PFSK-1 (cell line): ENCODE data around the gene RNF157.

ENCODE experiments used
- FOXP2 ChIP-seq: optimal IDR thresholded peaks from 2 replicates; pipeline ENCODE3; 2011; ENCODE audit warnings: borderline replicate concordance, control low read depth, inconsistent platforms; ENCODE audit not compliant: insufficient read depth; ENCODE audit errors: extremely low read length, extremely low read depth
- POLR2AphosphoS5 ChIP-seq: IDR thresholded peaks from 2 replicates; pipeline ENCODE4 v1.6.1; 2012; ENCODE audit warnings: low read depth, mild to moderate bottlenecking, control low read depth, low read length, moderate library complexity
- SIN3A ChIP-seq: IDR thresholded peaks from 2 replicates; pipeline ENCODE4 v1.6.1; 2012; ENCODE audit warnings: mild to moderate bottlenecking, low read length, moderate library complexity, borderline replicate concordance; ENCODE audit not compliant: insufficient read depth
- TAF1 ChIP-seq: IDR thresholded peaks from 2 replicates; pipeline ENCODE4 v1.6.1; 2012; ENCODE audit warnings: low read length, control low read depth, borderline replicate concordance; ENCODE audit not compliant: insufficient read depth
- TF ChIP-seq, protein P1 (sequence below), 2 experiments: IDR thresholded peaks; 2 replicates each; pipeline versions ENCODE4 v1.6.1 to v1.8.0; 2011 to 2012; ENCODE audit warnings: low read depth in 2 of 2, low read length in 2 of 2, control low read depth in 1 of 2, inconsistent platforms in 1 of 2, mild to moderate bottlenecking in 1 of 2, moderate library complexity in 1 of 2; ENCODE audit not compliant: insufficient read depth in 1 of 2

Gene RNF157

DNA sequence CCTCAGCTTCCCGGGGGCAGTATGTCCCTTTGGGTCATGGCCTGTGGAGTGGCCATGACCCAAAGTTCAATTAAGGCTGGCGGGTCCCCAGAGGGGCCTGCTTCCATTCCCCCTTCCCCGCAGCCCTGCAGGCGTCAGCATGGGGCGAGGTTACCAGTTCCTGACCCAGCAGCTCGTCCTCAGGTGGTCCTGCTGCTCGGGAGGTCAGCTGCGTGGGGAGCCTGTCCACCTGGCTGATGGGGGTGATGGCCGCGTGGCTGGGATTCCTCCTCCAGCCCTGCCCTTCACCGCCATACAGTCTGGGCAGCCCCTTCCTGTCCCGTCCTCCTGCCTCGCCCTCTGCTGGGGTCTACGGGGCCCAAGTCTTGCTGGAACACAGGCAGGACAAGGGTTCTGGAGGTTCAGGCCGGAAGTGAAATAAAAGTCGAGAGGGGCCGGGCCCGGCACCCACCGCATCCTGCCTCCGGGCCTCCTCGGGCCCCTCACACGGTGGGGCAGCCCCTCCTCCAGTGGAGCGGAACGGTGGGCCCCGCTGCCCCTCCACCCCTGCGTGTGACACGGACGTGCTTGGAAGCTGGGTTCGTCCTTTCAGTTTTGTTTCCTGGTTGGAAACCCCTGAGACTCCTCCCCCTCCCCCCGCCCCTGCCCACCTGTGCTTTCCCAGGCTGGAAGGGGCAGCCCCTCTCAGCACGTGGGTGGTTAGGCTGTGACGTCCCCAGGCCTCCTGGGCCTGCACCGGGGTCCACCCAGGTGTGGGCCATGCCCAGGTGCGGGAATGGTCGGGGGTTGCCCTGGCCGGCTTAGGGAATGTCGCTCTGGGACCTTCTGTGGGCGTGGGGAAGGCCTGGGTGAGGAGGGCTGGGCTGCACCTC, 31.6 kb upstream of the RNF157 start:
- TF ChIP-seq FOXP2 (no peak), SIN3A (no peak), POLR2AphosphoS5 (0 out of 2 replicates have a peak, but pooled peaks have one; percentile 31)
- TF ChIP-seq, protein P1, sequence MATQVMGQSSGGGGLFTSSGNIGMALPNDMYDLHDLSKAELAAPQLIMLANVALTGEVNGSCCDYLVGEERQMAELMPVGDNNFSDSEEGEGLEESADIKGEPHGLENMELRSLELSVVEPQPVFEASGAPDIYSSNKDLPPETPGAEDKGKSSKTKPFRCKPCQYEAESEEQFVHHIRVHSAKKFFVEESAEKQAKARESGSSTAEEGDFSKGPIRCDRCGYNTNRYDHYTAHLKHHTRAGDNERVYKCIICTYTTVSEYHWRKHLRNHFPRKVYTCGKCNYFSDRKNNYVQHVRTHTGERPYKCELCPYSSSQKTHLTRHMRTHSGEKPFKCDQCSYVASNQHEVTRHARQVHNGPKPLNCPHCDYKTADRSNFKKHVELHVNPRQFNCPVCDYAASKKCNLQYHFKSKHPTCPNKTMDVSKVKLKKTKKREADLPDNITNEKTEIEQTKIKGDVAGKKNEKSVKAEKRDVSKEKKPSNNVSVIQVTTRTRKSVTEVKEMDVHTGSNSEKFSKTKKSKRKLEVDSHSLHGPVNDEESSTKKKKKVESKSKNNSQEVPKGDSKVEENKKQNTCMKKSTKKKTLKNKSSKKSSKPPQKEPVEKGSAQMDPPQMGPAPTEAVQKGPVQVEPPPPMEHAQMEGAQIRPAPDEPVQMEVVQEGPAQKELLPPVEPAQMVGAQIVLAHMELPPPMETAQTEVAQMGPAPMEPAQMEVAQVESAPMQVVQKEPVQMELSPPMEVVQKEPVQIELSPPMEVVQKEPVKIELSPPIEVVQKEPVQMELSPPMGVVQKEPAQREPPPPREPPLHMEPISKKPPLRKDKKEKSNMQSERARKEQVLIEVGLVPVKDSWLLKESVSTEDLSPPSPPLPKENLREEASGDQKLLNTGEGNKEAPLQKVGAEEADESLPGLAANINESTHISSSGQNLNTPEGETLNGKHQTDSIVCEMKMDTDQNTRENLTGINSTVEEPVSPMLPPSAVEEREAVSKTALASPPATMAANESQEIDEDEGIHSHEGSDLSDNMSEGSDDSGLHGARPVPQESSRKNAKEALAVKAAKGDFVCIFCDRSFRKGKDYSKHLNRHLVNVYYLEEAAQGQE (IDR thresholded peaks at IDR 0.05; ENCODE audit: insufficient read depth in 1 of 2, low read depth in 2 of 2, low read length in 2 of 2) = no peak

DNA sequence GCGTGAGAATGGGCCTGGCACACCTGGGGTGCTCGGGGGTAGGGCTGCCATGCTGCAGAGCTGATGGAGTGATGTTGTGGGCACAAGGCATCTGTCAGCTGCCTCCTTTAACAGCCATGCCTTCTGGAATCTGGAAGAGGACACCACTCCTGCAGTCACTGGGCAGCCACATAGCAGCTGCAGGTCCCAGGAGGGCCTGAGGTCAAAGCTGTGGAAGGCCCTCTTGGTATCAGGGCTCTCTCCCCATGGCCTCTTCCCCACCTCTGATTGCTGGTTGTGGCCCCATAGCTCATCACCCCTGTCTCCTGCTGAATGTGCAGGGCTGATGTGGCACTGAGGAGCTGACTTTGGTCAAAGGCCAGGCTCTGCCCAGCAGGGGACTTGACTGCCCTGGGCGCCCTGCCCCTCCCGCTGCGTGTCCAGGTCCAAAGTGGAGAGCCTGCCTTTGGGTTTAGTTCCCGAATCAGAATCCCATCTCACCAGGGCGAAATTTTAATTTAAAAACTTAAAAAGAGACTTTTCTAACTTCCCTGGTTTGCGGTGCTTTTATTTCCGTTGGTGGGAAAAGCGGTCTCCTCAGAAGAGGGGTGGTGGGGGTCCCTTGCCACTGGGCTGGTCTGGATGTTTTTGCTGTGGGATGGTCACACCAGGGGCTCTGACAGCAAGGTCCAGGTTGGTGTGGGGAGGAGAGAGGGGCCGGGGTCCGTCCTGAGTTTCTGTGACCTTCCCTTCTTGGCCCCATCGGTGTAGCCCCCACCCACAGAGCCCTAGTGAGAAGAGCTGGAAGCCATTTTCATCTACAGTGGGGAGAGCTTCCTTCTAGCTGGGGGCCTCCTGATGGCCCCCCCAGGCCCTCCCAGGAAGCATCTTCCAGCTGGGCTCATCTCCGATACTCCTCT, 30.7 kb upstream of the RNF157 start:
- TF ChIP-seq SIN3A = 0 out of 2 replicates have a peak, but pooled peaks have one; percentile 9
- TF ChIP-seq POLR2AphosphoS5 = peak; percentile 51
- TF ChIP-seq, protein P1 (IDR thresholded peaks at IDR 0.05; ENCODE audit: insufficient read depth in 1 of 2, low read depth in 2 of 2, low read length in 2 of 2) = no peak

DNA sequence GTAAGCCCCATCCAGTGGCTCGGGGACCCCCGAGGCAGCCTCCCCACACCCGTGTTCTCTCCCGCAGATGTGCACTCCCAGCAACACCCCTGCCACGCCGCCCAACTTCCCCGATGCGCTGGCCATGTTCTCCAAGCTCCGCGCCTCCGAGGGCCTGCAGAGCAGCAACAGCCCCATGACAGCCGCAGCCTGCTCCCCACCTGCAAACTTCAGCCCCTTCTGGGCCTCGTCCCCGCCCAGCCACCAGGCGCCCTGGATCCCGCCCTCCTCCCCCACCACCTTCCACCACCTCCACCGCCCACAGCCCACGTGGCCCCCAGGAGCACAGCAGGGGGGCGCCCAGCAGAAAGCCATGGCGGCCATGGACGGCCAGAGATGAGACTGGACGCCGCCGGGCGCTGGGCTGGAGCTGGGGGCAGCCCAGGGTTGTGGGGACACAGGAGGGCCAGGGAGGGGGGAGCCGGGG, 29.9 kb upstream of the RNF157 start:
- no peak for TF ChIP-seq POLR2AphosphoS5
- no peak for TF ChIP-seq FOXP2
- TF ChIP-seq, protein P1 (IDR thresholded peaks at IDR 0.05; ENCODE audit: insufficient read depth in 1 of 2, low read depth in 2 of 2, low read length in 2 of 2) = no peak
- TF ChIP-seq TAF1 = no peak
- no peak for TF ChIP-seq SIN3A

DNA sequence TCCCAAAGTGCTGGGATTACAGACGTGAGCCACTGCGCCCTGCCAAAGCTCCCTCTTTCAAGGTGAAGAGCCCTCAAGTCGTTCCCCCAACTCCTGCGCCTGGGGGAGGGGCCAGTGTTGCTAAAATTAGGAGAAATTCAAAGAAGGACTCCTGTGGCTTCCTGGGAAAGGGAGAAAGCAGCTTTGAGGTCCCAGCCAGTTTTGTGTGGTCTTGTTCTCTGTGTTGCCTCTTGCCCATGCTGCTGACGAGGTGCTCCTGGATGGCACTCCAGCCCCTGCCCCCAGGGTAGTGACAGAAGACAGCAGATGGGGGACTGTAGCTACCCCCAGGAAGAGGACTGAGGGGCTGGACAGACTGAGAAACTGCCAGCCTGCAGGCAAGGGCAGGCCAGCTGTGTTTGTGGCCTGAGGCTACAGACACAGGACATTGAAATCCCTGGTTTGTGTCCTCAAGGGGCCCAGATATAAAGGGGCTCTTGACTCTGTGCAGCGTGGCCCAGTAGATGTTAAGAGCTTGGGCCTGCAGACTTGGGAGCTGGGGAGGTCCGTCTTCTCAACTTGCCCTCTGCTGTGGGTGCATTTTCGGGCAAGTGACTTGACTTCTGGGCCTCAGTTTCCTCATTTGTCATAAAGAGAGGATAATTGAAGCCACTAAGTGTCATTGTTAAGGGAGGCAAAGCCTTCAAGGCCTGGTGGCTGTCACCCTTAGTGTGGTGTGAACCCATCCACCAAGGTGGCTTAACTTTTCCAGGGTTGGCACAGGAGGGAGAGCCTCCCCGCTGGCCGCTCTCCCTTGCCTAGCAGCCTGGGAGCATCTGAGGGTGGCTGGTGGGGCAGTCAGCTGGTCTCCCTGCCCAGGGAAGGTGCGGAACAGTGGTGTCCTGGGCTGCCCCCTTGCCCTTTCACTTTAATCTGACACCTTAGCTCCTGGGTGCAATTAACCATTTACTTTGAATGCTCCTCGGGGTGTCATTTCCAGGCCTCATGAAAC, 29.0 kb upstream of the RNF157 start:
- TF ChIP-seq POLR2AphosphoS5 (peak; percentile 8; the same call in 1 of the 2 replicates), TAF1 (no peak)
